ENCODE measurements around the gene CTSL. TPM values are rescaled to one million over a fixed set of nuclear protein-coding genes. Genes with fewer than 3 reads are reported as not detected.

CTSL gene
- total and polyA plus RNA-seq, 7 donors = 45.8 to 995 (median 75.3) TPM

DNA sequence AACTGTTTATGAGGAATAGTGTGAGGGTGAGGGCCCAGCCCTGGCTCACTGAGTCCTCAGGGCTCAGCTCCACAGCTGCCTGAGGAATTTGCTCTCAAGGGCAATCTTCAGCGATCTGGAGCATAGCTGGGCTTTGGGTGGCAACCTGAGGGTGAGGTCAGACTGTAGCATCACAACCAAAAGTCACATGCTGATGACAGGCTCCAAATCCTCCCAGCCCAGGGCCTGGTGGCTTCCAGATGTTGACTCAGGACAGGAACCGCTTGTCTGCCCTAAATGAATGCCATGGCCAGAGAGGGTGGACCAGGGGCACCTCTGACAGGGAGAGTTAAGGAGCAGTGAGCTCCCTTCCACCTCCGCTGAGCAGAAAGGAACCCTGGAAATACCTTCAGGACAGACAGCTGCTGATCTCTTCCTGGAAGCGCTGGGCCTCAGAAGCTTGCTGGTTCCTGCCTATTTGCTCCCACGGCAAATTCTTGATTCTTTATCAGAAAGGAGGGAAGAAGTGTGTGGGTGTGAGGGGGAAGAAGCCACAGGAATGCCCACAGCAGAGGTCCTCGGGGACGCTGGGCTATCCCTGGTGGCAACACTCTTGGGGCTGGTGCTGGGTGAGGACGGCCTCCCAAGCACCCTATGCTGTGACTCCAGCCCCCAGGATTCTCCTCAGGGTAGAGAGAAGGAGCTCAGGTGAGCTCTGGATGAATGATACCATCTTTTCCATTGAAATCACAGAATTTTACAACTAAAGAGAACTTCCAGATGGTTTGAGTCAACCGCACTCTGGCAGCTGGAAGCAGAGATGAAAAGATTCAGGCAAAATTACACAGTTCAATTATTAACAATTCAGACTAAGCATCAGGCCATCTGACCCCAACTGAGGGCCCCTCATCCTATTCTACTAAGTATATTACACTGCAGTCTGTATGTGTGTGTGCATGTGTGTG is 13.8 kb upstream of the CTSL start:
- no peaks in the 10 kb centered on the region for H3K27me3 ChIP-seq (ENCODE audit: insufficient read depth in 3 of 3, low read length in 2 of 3)
- H3K36me3 ChIP-seq (ENCODE audit: insufficient read depth in 1 of 2, low read depth in 1 of 2) = no peaks in the 10 kb centered on the region
- H3K4me3 ChIP-seq = no peak overlapping the region
- 72 to 75% (median 74%) methylated on average over 9 of the region's 9 CpGs for WGBS, 3 donors
- ATAC-seq (peak in 2 of 4 donors; percentile 25 to 31), DNase-seq (peak in 1 of 2 donors; percentile 30)
- peak overlapping the region; percentile 32 for H3K27ac ChIP-seq
- TF ChIP-seq, protein P1, sequence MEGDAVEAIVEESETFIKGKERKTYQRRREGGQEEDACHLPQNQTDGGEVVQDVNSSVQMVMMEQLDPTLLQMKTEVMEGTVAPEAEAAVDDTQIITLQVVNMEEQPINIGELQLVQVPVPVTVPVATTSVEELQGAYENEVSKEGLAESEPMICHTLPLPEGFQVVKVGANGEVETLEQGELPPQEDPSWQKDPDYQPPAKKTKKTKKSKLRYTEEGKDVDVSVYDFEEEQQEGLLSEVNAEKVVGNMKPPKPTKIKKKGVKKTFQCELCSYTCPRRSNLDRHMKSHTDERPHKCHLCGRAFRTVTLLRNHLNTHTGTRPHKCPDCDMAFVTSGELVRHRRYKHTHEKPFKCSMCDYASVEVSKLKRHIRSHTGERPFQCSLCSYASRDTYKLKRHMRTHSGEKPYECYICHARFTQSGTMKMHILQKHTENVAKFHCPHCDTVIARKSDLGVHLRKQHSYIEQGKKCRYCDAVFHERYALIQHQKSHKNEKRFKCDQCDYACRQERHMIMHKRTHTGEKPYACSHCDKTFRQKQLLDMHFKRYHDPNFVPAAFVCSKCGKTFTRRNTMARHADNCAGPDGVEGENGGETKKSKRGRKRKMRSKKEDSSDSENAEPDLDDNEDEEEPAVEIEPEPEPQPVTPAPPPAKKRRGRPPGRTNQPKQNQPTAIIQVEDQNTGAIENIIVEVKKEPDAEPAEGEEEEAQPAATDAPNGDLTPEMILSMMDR (IDR thresholded peaks at IDR 0.05) = no peak
- intact Hi-C loops (cut with DNase I) = no loop called here
- H3K4me1 ChIP-seq = peaks cover 13% of the 10 kb centered on the region
- no peaks in the 10 kb centered on the region for H3K9me3 ChIP-seq

DNA sequence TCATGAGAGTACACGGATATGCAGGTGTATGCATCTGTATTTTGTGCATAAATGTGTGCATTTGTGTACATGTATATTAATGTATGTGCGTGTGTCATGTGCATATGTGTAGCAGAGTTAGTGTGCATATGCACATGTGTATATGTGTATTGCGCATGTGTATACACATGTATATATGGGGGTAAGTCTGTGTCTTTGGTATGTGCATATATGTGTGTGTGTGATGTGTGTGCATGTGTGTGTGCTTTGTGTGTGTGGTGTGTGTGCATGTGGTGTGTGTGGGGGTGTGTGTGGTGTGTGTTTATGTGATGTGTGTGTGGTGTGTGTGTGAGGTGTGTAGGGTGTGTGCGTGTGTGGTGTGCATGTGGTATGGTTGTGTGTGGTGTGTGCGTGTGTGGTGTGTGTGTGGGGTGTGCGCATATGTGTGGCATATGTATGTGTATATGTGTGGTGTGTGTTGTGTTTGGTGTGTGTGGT is 13.1 kb upstream of the CTSL start:
- Histone ChIP-seq H3K27me3 (ENCODE audit: insufficient read depth in 3 of 3, low read length in 2 of 3) (no peaks in the 10 kb centered on the region), H3K9me3 (no peaks in the 10 kb centered on the region), H3K4me1 (peaks cover 13% of the 10 kb centered on the region), H3K4me3 (no peak overlapping the region), H3K36me3 (ENCODE audit: insufficient read depth in 1 of 2, low read depth in 1 of 2) (no peaks in the 10 kb centered on the region), H3K27ac (no peak overlapping the region)
- DNase-seq (no peak), ATAC-seq (peak in 2 of 4 donors; percentile 3 to 22)
- intact Hi-C loops (cut with DNase I) = no loop called here
- TF ChIP-seq, protein P1 (IDR thresholded peaks at IDR 0.05) = no peak
- WGBS, 3 donors = 94 to 95% (median 95%) methylated on average over 6 of the region's 6 CpGs

DNA sequence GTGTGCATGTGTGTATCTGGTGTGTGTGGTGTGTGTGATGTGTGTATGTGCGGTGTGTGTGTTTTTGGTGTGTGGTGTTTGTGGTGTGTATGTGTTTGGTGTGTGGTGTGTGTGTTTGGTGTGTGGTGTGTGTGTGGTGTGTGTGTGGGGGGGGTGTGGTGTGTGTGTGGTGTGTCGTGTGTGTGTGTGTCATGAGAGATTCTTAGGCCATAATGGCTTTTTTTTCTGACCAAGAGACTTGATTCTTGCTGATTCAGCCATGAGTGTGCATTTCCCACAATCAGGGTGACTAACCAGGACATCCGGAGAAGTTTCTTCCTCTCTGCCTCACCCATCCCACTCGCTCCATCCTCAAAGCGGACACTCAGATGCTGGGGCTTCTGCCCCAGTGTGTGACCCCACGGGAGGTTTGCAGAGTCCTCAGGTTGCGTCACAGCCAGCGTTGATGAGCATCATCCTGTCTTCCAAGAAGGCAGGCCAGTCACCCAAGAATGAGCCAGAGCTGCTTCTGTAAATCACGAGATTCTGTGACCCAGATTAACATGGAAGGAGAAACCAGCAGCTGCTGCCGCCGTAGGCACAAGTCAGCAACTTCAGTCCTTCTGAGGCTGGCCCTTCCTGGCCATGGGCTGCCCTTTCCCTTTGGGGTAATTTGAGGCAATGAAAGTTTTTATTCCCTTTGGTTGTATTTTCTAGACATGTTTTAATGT is 12.5 kb upstream of the CTSL start:
- ATAC-seq (peak; percentile 84 to 92 (median 92)), DNase-seq (peak; percentile 92 to 93)
- TF ChIP-seq, protein P1 (IDR thresholded peaks at IDR 0.05) = no peak
- 21 to 33% (median 30%) methylated on average over 11 of the region's 11 CpGs for WGBS, 3 donors
- intact Hi-C loops (cut with DNase I) = no loop called here
- H3K36me3 ChIP-seq (ENCODE audit: insufficient read depth in 1 of 2, low read depth in 1 of 2) = no peaks in the 10 kb centered on the region
- no peaks in the 10 kb centered on the region for H3K27me3 ChIP-seq (ENCODE audit: insufficient read depth in 3 of 3, low read length in 2 of 3)
- no peaks in the 10 kb centered on the region for H3K9me3 ChIP-seq
- peak overlapping the region; percentile 79 for H3K27ac ChIP-seq
- peaks cover 13% of the 10 kb centered on the region for H3K4me1 ChIP-seq
- peak overlapping the region; percentile 6 for H3K4me3 ChIP-seq

DNA sequence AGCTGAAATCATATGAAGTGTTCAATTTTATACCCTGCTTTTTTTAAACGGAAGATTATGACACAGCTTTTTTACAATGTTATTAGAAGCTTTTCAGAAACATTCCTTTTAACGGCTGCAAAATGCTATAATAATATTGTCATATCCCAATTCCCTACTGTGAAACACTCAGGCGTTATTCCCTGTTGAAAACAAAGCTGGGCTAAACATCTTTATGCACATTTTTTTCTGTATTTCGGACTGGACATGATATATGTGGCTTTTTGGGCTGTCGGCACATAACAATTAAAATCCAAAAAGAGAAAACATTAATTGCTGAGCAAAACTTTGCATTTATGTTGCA is 12.0 kb upstream of the CTSL start:
- no peak for DNase-seq
- TF ChIP-seq, protein P1 (IDR thresholded peaks at IDR 0.05) = no peak

More for the DNA sequence above, 12.0 kb upstream of the CTSL start:
- WGBS, 3 donors = 38 to 59% (median 51%) methylated on average over 5 of the region's 5 CpGs
- no peak for ATAC-seq
- Histone ChIP-seq H3K36me3 (ENCODE audit: insufficient read depth in 1 of 2, low read depth in 1 of 2) (no peaks in the 10 kb centered on the region), H3K4me1 (peaks cover 13% of the 10 kb centered on the region), H3K27ac (peak overlapping the region; percentile 79), H3K9me3 (no peaks in the 10 kb centered on the region), H3K4me3 (peak overlapping the region; percentile 6), H3K27me3 (ENCODE audit: insufficient read depth in 3 of 3, low read length in 2 of 3) (no peaks in the 10 kb centered on the region)
- intact Hi-C loops (cut with DNase I) = no loop called here
